Camera-type eye (tissue), 1 donor: ENCODE measurements around the gene TBL1Y. TPM values are rescaled to one million over a fixed set of nuclear protein-coding genes. Genes with fewer than 3 reads are reported as not detected.

Source experiments
- total RNA-seq: library from RNA; depleted of rRNA; stranded (reverse); fragments of >200 nt; gene quantifications from one replicate; pipeline ENCODE4 v1.2.3, GENCODE V29; 2014

TBL1Y gene
- total RNA-seq: not detected

GRCh38 chrY:6910372-6911252, at the start of gene TBL1Y:
Gene TBL1Y, plus strand, starts transcription at chrY:6910697. Its CDS starts 114,388 bp downstream, at chrY:7025085.

GRCh38 chrY:6911253-6911881, 870 bp downstream of the TBL1Y start, which contains the start of gene AMELY:
Gene AMELY, minus strand, starts transcription at chrY:6911752. Its CDS starts 39,144 bp downstream, at chrY:6872608.

Other genes starting within 250 kb of the TBL1Y start
- not detected for gene AMELY, start 1.1 kb downstream of the TBL1Y start, total RNA-seq